ENCODE results near the gene SMOC2. TPM values are rescaled to one million over a fixed set of nuclear protein-coding genes. Genes with fewer than 3 reads are reported as not detected.

The SMOC2 gene
- total and polyA plus RNA-seq, 2 of the 13 experiments (the other 11 are each of a cell fraction or from before 2014, with no cell fraction given): not detected

DNA sequence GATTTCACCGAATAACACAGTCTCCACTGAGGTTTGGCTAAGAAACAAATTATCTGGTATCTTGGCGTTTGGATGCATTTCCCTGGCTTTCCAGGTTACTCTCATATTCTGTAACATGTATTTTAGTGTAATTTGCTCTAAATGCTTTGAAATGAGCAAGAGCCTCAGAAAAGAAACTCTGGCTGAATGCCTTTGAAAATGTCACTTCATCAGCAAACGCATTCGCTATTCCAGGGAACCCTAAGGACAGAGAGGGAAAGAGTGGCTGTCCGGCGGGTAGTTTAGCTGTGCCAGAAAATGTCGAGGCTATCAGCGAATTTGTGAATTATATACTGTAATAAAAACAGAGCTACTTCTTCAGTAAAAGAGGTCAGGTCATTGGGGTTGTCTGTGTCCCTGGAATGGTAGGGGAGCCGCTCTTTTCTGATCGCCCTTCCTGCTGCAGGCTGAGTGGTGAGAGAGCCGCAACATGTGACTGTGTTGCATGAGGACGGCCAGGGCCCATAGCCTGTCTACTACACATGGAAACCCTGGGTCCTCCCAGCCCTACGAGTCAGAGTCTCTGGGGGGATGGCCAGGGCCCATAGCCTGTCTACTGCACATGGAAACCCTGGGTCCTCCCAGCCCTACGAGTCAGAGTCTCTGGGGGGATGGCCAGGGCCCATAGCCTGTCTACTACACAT lies 57.3 kb downstream of the SMOC2 start:
- Histone ChIP-seq H3K27ac (ENCODE audit: extremely low read length, insufficient read depth, low read length) (no peak overlapping the region), H3K79me2 (ENCODE audit: insufficient read depth, low read length) (no peaks in the 10 kb centered on the region), H3K4me2 (ENCODE audit: low read depth, low read length) (no peak overlapping the region), H4K20me1 (ENCODE audit: insufficient read depth, low read length) (no peaks in the 10 kb centered on the region), H3K9ac (ENCODE audit: insufficient read depth, low read depth, low read length) (no peak overlapping the region), H3K4me3 (replicated peaks in 1 of 3; ENCODE audit: insufficient read depth in 1 of 3, low read depth in 2 of 3, low read length in 3 of 3) (no peak overlapping the region), H3K27me3 (ENCODE audit: control insufficient read depth in 1 of 2, insufficient read depth in 2 of 2, low read length in 2 of 2) (peaks cover 10 to 62% of the 10 kb centered on the region in 2 experiments), H3K4me1 (ENCODE audit: insufficient read depth, low read length) (peaks cover 10% of the 10 kb centered on the region), H3K9me3 (ENCODE audit: low read length) (no peaks in the 10 kb centered on the region), H2AFZ (ENCODE audit: low read length) (no peak overlapping the region), H3K36me3 (replicated peaks in 1 of 2; ENCODE audit: control insufficient read depth in 1 of 2, insufficient read depth in 2 of 2, low read length in 2 of 2) (no peaks in the 10 kb centered on the region)
- DNase-seq (ENCODE audit: low spot score) (no peak), ATAC-seq (no peak), FAIRE-seq (no peak)
- 59% methylated on average over 14 of the region's 14 CpGs for WGBS (ENCODE audit: low lambda C conversion rate)
- BruUV-seq (replicated peaks): no TSS peak
- ChIA-PET CTCF (ENCODE audit: low intra/inter-chr PET ratio, low total read pairs) (no interaction called here), POLR2A (no interaction called here)
- in situ Hi-C loops (cut with HindIII; ENCODE audit: extremely low pct_ligation_motif_present, low pct_unique_long_range_greater_than_20kb): no loop called here
- TF ChIP-seq CHCHD3 (CRISPR knock-in tag; IDR thresholded peaks at IDR 0.05): no peak
- TF ChIP-seq KDM5A (IDR thresholded peaks at IDR 0.05; ENCODE audit: borderline replicate concordance, low read length): no peak
- TF ChIP-seq MXD4 (CRISPR knock-in tag; IDR thresholded peaks at IDR 0.05): no peak
- no peak for TF ChIP-seq NFRKB (IDR thresholded peaks at IDR 0.05)
- no peak for TF ChIP-seq WIZ (CRISPR knock-in tag; IDR thresholded peaks at IDR 0.05)
- no peak for TF ChIP-seq HNRNPUL1 (IDR thresholded peaks at IDR 0.05; ENCODE audit: low read depth, low read length)
- no peak for TF ChIP-seq TCF12 (IDR thresholded peaks at IDR 0.05)
- TF ChIP-seq TCF12 (CRISPR knock-in tag; IDR thresholded peaks at IDR 0.05): no peak
- no peak for TF ChIP-seq ZNF891 (CRISPR knock-in tag; IDR thresholded peaks at IDR 0.05)
- TF ChIP-seq U2AF1 (optimal IDR thresholded peaks at IDR 0.05; ENCODE audit: low read depth, low read length): no peak
- TF ChIP-seq, protein P1, sequence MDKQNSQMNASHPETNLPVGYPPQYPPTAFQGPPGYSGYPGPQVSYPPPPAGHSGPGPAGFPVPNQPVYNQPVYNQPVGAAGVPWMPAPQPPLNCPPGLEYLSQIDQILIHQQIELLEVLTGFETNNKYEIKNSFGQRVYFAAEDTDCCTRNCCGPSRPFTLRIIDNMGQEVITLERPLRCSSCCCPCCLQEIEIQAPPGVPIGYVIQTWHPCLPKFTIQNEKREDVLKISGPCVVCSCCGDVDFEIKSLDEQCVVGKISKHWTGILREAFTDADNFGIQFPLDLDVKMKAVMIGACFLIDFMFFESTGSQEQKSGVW (CRISPR knock-in tag; IDR thresholded peaks at IDR 0.05; ENCODE audit: borderline replicate concordance): no peak
- no peak for TF ChIP-seq SSRP1 (CRISPR knock-in tag; IDR thresholded peaks at IDR 0.05)
- intact Hi-C loops (cut with micrococcal nuclease; ENCODE audit: unreplicated experiment): no loop called here

All from HepG2 (cell line).